ENCODE results near the gene ZFAND2A. TPM values are rescaled to one million over a fixed set of nuclear protein-coding genes. Genes with fewer than 3 reads are reported as not detected.
A peak's percentile ranks its signal among the peaks of the same experiment; 100 is the strongest.

The ZFAND2A gene
- total and polyA plus RNA-seq, 2 experiments from 2014 or later, result 15.3 to 29.2 TPM

GRCh38 chr7:1122832-1123501, 37.0 kb downstream of the ZFAND2A start:
- no peaks in the 10 kb centered on the region for H3K9me2 ChIP-seq (ENCODE audit: insufficient read depth)
- H3K27ac ChIP-seq (ENCODE audit: low read depth), result peak overlapping the region; percentile 26; the same call in 1 of the 2 replicates
- 0 out of 2 replicates have a peak, but pooled peaks cover 5% of the 10 kb centered on the region for H3K36me3 ChIP-seq (ENCODE audit: insufficient read depth)
- DNase-seq (ENCODE audit: low spot score) (no peak), ATAC-seq (no peak)
- Mint-ChIP-seq H3K4me1 (peaks cover 16% of the 10 kb centered on the region), H3K27ac (peak overlapping the region; percentile 81), H3K36me3 (ENCODE audit: low read depth) (peaks cover 16% of the 10 kb centered on the region), H3K27me3 (ENCODE audit: insufficient read depth, low read depth, poor library complexity) (peaks cover 2% of the 10 kb centered on the region), H3K4me3 (no peak overlapping the region), H3K9me3 (no peaks in the 10 kb centered on the region)
- no peak overlapping the region for H2AFZ ChIP-seq
- TF ChIP-seq ZNF114 (CRISPR knock-in tag; IDR thresholded peaks at IDR 0.05), result no peak
- TF ChIP-seq CREB1 (CRISPR knock-in tag; IDR thresholded peaks at IDR 0.05; ENCODE audit: low read depth), result no peak
- TF ChIP-seq EZH2phosphoT487 (IDR thresholded peaks at IDR 0.05; ENCODE audit: unreplicated experiment), result no peak
- no peak for TF ChIP-seq ZNF331 (CRISPR knock-in tag; IDR thresholded peaks at IDR 0.05; ENCODE audit: low read depth)
- TF ChIP-seq POLR2AphosphoS5 (IDR thresholded peaks at IDR 0.05; ENCODE audit: low read depth), result no peak
- TF ChIP-seq NANOG (IDR thresholded peaks at IDR 0.05; ENCODE audit: borderline replicate concordance), result no peak
- no peak for TF ChIP-seq REST (IDR thresholded peaks at IDR 0.05; ENCODE audit: unreplicated experiment)
- no peak for TF ChIP-seq EZH2 (IDR thresholded peaks at IDR 0.05; ENCODE audit: low read depth, unreplicated experiment)
- no peak overlapping the region for H3K4me3 ChIP-seq
- no peaks in the 10 kb centered on the region for H3K27me3 ChIP-seq (ENCODE audit: insufficient read depth)
- H3K79me2 ChIP-seq (replicated peaks; ENCODE audit: insufficient read depth), result peaks cover 64% of the 10 kb centered on the region
- H3K4me1 ChIP-seq (ENCODE audit: insufficient read depth), result peaks cover 4% of the 10 kb centered on the region
- H3K4me2 ChIP-seq, result no peak overlapping the region
- H4K20me1 ChIP-seq (replicated peaks; ENCODE audit: insufficient read depth), result peaks cover 10% of the 10 kb centered on the region
- 0 out of 2 replicates have a peak, but pooled peaks cover 4% of the 10 kb centered on the region for H3F3A ChIP-seq (replicated peaks; ENCODE audit: low read depth)

DNA sequence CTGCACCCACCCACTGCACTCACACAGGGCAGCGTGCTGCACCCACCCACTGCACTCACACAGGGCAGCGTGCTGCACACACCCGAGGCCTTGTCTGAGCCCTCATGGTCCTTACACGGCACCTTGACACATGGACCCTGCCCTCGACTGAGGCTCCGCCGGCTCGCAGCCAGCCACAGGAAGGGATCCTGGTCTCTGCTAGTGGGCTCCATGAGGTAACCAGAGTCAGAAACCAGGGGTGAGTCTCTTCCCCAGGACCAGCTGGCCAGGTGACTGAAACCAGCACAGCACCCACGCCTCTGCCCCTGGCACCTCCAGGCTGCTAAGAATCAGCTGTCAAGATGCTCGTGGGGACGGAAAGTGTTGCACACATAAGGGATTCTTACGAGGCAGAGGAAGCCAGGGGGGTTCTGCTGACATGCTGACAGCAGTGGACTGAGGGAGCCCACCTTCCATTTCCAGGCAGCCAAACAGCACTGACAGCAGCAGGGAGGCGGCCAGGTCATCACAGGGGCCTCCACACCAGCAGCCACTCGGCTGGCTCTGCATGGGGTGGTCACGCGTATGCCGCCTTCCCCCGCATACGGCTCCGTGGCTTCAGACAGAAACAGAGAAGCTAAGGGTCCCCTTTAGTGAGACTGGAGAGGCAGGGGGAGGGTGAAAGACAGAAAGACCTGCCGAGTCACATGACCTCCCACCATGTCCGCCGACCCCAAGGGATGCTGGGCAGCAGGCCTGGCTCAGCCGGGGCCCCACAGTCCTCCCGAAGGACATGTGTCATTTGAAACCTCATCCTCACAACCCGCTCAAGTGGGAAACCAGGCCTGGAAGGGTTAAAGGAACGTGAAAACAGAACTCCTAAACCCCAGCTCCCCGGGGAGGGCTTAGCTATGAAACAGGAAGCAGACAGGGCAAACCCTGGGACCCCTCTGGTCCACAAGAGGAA, 37.8 kb downstream of the ZFAND2A start:
- Histone ChIP-seq H4K20me1 (replicated peaks; ENCODE audit: insufficient read depth) (peaks cover 10% of the 10 kb centered on the region), H3K36me3 (ENCODE audit: insufficient read depth) (0 out of 2 replicates have a peak, but pooled peaks cover 3% of the 10 kb centered on the region), H3K27ac (ENCODE audit: low read depth) (0 out of 2 replicates have a peak overlapping the region, but pooled peaks have one; percentile 26), H3K79me2 (replicated peaks; ENCODE audit: insufficient read depth) (peaks cover 67% of the 10 kb centered on the region), H3K9me2 (ENCODE audit: insufficient read depth) (no peaks in the 10 kb centered on the region), H3K4me1 (ENCODE audit: insufficient read depth) (peaks cover 4% of the 10 kb centered on the region), H3K4me3 (no peak overlapping the region), H3K27me3 (ENCODE audit: insufficient read depth) (no peaks in the 10 kb centered on the region), H2AFZ (no peak overlapping the region), H3F3A (replicated peaks; ENCODE audit: low read depth) (0 out of 2 replicates have a peak, but pooled peaks cover 4% of the 10 kb centered on the region), H3K4me2 (no peak overlapping the region)
- DNase-seq (ENCODE audit: low spot score), result no peak
- Mint-ChIP-seq H3K9me3 (no peaks in the 10 kb centered on the region; the same call in 2 of the 3 replicates), H3K4me1 (peaks cover 16% of the 10 kb centered on the region), H3K4me3 (no peak overlapping the region), H3K27me3 (ENCODE audit: insufficient read depth, low read depth, poor library complexity) (peaks cover 7% of the 10 kb centered on the region), H3K36me3 (ENCODE audit: low read depth) (peaks cover 24% of the 10 kb centered on the region), H3K27ac (peak overlapping the region; percentile 81)
- no peak for ATAC-seq
- TF ChIP-seq STAT1 (IDR thresholded peaks at IDR 0.05; ENCODE audit: unreplicated experiment), result no peak
- TF ChIP-seq, protein P1, sequence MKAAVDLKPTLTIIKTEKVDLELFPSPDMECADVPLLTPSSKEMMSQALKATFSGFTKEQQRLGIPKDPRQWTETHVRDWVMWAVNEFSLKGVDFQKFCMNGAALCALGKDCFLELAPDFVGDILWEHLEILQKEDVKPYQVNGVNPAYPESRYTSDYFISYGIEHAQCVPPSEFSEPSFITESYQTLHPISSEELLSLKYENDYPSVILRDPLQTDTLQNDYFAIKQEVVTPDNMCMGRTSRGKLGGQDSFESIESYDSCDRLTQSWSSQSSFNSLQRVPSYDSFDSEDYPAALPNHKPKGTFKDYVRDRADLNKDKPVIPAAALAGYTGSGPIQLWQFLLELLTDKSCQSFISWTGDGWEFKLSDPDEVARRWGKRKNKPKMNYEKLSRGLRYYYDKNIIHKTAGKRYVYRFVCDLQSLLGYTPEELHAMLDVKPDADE (IDR thresholded peaks at IDR 0.05), result no peak
- TF ChIP-seq ZNF114 (CRISPR knock-in tag; IDR thresholded peaks at IDR 0.05), result no peak
- TF ChIP-seq NANOG (IDR thresholded peaks at IDR 0.05; ENCODE audit: borderline replicate concordance), result no peak
- TF ChIP-seq CREB1 (CRISPR knock-in tag; IDR thresholded peaks at IDR 0.05; ENCODE audit: low read depth), result no peak
- TF ChIP-seq JUNB (IDR thresholded peaks at IDR 0.05; ENCODE audit: unreplicated experiment), result no peak
- no peak for TF ChIP-seq EZH2 (IDR thresholded peaks at IDR 0.05; ENCODE audit: low read depth, unreplicated experiment)
- TF ChIP-seq, protein P2, sequence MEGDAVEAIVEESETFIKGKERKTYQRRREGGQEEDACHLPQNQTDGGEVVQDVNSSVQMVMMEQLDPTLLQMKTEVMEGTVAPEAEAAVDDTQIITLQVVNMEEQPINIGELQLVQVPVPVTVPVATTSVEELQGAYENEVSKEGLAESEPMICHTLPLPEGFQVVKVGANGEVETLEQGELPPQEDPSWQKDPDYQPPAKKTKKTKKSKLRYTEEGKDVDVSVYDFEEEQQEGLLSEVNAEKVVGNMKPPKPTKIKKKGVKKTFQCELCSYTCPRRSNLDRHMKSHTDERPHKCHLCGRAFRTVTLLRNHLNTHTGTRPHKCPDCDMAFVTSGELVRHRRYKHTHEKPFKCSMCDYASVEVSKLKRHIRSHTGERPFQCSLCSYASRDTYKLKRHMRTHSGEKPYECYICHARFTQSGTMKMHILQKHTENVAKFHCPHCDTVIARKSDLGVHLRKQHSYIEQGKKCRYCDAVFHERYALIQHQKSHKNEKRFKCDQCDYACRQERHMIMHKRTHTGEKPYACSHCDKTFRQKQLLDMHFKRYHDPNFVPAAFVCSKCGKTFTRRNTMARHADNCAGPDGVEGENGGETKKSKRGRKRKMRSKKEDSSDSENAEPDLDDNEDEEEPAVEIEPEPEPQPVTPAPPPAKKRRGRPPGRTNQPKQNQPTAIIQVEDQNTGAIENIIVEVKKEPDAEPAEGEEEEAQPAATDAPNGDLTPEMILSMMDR (conservative IDR thresholded peaks at IDR 0.05; ENCODE audit: low read depth in 2 of 2), result no peak
- no peak for TF ChIP-seq EZH2phosphoT487 (IDR thresholded peaks at IDR 0.05; ENCODE audit: unreplicated experiment)

Data from GM23338 (cell line).